HUDEP-2 (cell line): Measurements from ENCODE around the gene SLC9A1.

Experiments used
- DNase-seq, 76 experiments: peaks; one replicate each; lab custom pipeline; 2025; ENCODE audit not compliant: unreplicated experiment in 76 of 76; lab: John Stamatoyannopoulos, UW

SLC9A1 gene

GRCh38 chr1:27086026-27086425 lies 68.9 kb downstream of the SLC9A1 start:
- no peak for DNase-seq

- DNase-seq: no peak
Measured at GRCh38 chr1:27084107-27084506, 70.8 kb downstream of the SLC9A1 start.

- no peak for DNase-seq
Measured at GRCh38 chr1:27077968-27078367, 77.0 kb downstream of the SLC9A1 start.

- DNase-seq: no peak
Measured at GRCh38 chr1:27076803-27077202, 78.1 kb downstream of the SLC9A1 start.

DNA sequence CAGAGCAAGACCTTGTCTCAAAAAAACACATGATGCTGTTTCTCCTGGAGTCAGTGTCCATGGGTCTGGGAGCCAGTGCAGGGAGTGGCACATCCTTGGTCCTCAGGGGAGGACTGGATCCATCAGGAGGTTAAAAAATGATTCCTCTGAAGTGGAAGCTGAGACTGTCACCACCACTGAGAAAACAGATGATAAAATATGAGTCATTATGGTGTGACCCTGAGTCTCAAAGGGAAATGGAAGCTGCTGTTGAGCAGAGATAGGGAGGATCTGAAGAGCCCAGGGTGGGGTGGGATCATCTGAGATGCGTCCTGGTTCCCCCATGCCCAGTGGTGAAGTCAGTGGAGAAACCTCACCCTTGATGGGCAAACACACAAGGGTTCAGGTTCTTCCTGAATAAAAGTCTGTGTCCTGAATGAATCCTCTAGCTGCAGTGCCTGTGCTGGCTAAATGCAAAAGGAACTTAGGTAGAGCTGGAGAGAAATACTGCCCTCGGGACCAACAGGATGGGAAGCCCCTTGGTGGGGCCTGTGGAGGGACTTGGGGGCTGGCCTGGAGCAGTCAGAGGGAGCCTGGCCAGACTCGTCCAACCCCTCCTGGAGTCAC lies 80.6 kb downstream of the SLC9A1 start:
- DNase-seq: peak in 72 of 76 experiments; percentile 34 to 88 (median 68)

DNA sequence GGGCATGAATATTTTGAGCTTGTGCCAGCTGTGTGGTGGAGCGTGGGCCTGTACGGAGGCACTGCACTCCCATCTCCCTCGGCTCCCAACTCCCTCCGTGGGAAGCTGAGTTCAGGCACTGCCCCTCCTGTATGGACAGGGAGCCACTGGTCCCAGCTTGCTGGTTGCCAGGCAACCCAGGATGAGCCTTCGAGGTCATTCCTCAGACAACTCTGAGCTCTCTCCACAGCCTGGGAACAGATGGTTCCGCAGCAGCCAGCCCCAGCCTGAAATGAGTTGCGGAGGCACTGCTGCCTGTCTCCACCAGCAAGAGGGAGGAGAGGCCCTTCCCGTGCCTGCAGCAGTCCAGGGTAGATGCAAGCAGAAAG lies 83.9 kb downstream of the SLC9A1 start:
- DNase-seq: peak in 7 of 76 experiments; percentile 10 to 36 (median 15)

- peak in 2 of 76 experiments; percentile 18 to 24 for DNase-seq
Measured at GRCh38 chr1:27070390-27071048, 84.4 kb downstream of the SLC9A1 start.

DNA sequence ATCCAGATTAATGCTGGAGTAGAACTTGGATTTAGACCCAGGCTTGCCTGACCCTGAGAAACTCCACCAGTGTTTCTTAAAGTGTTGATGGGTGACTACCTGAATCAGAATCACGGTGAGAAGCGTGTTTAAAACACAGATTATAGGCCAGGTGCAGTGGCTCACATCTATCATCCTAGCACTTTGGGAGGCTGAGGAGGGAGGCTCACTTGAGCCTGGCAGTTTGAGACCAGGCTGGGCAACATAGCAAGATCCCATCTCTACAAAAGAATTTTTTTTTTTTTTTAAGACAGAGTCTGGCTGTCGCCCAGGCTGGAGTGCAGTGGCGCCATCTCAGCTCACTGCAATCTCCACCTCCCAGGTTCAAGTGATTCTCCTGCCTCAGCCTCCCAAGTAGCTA lies 86.0 kb downstream of the SLC9A1 start:
- DNase-seq: no peak

DNA sequence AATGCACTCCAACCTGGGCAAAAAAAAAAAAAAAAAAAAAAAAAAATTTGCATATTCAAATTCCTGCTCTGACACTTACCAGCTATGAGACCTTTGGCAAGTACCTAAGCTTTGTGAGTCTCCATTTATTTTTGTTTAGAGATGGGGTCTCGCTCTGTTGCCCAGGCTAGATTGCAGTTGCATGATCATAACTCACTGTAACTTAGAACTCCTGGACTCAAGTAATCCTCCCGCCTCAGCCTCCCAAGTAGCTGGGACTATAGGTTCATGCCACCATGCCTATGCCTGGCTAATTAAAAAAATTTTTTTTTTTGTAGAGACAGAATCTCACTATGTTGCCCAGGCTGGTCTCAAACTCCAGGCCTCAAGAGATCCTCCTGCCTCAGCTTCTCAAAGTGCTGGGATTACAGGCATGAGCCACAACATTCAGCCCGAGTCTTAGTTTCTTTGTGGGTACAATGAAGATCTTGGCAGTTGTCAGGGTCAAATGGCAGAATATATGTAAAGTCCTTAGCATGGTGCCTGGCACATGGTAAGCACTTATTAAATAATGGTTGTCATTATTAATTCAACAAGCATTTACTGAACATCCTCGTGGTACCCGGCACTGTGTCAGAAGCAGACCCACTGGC lies 88.8 kb downstream of the SLC9A1 start:
- DNase-seq: no peak

DNA sequence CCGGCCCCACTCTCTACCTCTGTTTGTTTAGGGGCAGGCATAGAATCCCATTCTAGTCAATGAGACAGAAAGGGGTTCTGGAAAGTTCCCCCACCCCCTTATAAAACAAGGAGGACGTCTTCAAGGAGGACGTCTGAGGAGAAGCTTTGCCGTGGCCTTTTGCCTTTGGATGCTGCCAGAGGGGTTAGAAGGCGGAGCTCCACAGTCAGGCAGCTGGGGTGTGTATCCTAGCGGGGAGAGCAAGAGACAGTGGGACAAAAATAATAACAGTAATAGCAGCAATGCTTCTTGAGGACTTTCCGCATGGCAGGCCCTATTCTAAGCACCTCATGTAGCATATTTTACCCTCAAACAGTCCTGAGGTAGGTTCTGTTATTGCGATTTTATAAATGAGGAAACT lies 94.0 kb downstream of the SLC9A1 start:
- no peak for DNase-seq

DNA sequence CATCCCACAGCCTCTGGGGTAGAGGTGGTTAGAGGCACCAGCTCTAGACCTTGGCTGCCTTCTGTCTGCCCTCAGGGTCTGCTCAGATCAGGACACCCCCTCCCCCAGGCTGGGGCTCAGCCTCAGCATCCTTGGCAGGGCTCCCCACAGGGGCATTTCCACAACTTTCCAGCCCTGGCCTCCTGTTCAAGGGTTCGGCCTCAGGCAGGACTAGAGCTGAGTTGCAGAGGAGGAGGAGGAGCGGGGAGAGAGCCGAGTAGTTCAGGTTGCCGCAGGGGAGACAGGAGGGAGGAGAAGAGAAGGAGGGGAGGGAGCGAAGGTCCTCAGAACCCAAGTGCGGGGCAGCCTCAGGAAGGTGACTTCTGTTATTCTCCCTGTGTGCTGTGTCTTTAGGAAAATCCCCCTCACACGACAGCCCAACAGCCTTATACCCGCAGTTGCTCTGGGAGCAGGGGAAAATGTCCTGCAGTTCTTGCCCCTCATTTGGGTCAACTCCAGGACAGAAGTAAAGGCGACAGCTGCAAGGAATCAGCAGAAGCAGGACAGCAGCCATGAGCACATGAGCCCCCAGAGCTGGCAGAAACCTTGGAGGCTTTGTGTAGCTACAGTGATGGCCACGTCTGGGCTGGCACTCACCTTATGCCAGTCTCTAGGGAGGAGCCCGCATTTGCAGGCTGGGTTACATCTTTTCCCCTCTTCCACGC lies 95.8 kb downstream of the SLC9A1 start:
- DNase-seq: no peak

DNA sequence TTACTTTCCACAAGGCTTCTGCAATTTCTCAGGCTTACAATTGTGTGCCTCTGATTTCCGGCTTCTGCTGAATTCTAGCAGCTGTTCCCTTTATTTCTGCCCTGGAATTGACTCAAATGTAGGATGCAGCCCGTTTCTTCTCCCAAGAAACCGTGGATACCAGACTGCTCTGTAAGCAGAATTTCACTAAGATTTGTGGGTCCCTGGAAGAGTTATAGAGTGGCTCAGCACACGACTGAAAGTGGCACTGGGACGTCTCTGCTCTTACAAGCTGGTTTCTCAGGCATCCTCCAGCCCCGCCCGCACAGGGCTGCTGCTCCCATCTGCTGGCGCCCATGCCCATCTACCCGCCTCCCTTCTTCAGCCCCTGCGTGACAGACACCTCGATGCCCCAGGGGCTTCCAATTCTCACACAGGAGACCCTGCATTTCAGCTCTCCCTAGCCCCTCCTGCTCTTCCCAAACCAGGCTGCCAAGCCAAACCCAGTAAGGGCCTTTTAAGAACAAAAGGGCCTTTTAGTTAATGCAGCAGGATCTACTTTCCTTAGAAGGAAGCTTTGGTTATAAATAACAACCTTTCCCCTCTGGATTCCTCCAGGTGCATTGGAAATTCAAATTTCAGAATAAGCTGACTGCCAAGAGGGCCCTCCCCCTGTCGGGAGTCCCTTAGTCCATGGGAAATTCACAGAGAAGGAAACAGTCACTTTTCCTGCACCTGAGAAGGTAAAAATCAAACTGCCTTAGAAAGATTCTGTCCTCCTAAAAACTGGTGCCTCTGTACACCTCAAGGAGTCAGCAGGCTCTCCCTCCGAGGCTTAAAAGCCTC lies 96.9 kb downstream of the SLC9A1 start:
- peak in 1 of 76 experiments; percentile 14 for DNase-seq

GRCh38 chr1:27057389-27057788 lies 97.5 kb downstream of the SLC9A1 start:
- DNase-seq: no peak

DNA sequence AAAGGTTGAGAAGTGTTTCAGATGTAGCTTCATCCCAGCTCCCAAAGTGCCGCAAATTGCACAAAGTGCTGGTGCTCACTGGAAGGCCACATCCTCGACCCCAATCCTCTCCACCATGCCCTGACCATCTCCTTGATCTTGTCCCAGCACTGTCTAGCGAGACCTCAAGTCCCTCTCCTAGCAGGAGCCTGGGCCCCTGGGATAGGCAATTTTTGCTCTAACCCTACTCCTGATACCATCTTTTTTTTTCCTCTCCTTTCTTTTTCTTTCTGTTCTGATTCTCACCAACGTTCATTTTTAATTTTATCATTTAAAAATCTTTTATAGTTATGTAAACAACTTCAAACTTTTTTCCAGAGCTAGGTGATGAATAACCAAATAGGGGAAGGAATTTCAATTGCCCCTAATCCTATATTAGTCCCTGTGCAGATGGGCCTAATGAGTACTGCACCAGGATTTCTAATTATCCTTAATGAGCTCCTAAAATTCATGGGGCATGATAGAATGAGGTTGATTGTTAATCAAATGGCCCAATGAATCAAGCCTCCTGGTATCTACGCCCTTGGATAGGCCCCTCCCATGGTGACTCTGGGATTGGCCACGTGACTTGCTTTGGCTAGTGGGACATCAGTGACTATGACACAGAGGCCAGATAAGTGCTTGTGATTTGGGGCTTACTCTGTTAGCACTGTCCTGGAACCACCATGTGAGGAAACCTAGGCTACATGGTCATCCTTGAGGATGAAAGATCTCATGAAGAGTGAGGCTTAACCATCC lies 100.8 kb downstream of the SLC9A1 start:
- peak in 21 of 76 experiments; percentile 5 to 52 (median 16) for DNase-seq

DNA sequence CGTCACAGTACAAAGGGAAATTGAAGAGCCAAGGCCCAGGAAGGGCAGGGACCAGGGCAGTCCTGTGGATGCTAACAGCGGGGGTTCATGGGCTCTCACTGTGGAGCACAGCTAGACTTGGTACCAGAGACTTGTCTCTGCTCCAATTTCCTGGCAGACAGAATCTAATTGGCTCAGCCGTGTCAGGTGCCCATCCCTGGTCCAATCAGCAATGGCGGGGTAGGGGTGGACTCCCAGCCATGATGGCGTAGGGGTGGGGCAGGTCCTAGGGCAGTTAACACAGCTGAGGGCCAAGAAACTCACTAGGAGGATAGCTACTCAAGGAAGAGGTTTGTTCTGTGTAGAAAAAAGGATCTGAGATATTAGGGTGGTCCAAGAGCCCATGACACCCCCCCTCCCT lies 102.4 kb downstream of the SLC9A1 start:
- DNase-seq: no peak

GRCh38 chr1:27049607-27050006 lies 105.3 kb downstream of the SLC9A1 start:
- peak in 5 of 76 experiments; percentile 8 to 23 (median 9) for DNase-seq

GRCh38 chr1:27049100-27049499 lies 105.8 kb downstream of the SLC9A1 start:
- DNase-seq: no peak
